ENCODE data around the gene KHDC1. TPM values are rescaled to one million over a fixed set of nuclear protein-coding genes. Genes with fewer than 3 reads are reported as not detected.
A peak's percentile ranks its signal among the peaks of the same experiment; 100 is the strongest.
"Not testable (repeated sequence)": the region's sequence is repeated elsewhere in the genome, so short reads cannot be mapped to it uniquely, and the experiment has no call there.

The KHDC1 gene
- total RNA-seq (2021; fragmentation: NEBNext Ultra II Directional; extraction: Animal tissue kit (Norgen Biotek cat#: 25700)) = 1 to 10 TPM; 4.8 to 6.3 (median 5.9) TPM
- long read RNA-seq, partial matches to known transcripts = 0 of 13 reads
- long read RNA-seq, other reads (novel, unspliced or antisense) = 7 of 13 reads

GRCh38 chr6:73262671-73263569 lies at the start of gene KHDC1:
Gene KHDC1, minus strand, starts transcription at chr6:73263196. Its CDS starts 20,679 bp downstream, at chr6:73242517.
- Mint-ChIP-seq H3K4me1 (ENCODE audit: low read depth) (peaks cover 26% of the 10 kb centered on the region), H3K36me3 (ENCODE audit: low read depth) (peaks cover 16% of the 10 kb centered on the region; the same call in 1 of the 2 replicates), H3K9me3 (no peaks in the 10 kb centered on the region), H3K4me3 (peak within 1 kb of the TSS; percentile 88), H3K27me3 (ENCODE audit: insufficient read depth) (no peaks in the 10 kb centered on the region; the same call in 1 of the 2 replicates), H3K27ac (peak within 1 kb of the TSS; percentile 75)
- 0 out of 2 replicates have a peak, but pooled peaks have one; percentile 6 for TF ChIP-seq CTCF (IDR thresholded peaks at IDR 0.05)
- DNase-seq = peak; percentile 42

GRCh38 chr6:73310503-73310845 lies 47.5 kb upstream of the KHDC1 start:
- not testable (repeated sequence) for DNase-seq; H3K27me3 Mint-ChIP-seq (ENCODE audit: insufficient read depth); H3K9me3 Mint-ChIP-seq
- Mint-ChIP-seq H3K27ac (peak overlapping the region; percentile 97), H3K4me3 (peak overlapping the region; percentile 96), H3K36me3 (ENCODE audit: low read depth) (peaks cover 19% of the 10 kb centered on the region; the same call in 1 of the 2 replicates), H3K4me1 (ENCODE audit: low read depth) (peaks cover 31% of the 10 kb centered on the region)

- Mint-ChIP-seq H3K4me1 (ENCODE audit: low read depth) (peaks cover 31% of the 10 kb centered on the region), H3K27ac (peak overlapping the region; percentile 97), H3K9me3 (peaks cover 8% of the 10 kb centered on the region; the same call in 1 of the 2 replicates), H3K27me3 (ENCODE audit: insufficient read depth) (no peaks in the 10 kb centered on the region; the same call in 1 of the 2 replicates), H3K4me3 (peak overlapping the region; percentile 96), H3K36me3 (ENCODE audit: low read depth) (peaks cover 19% of the 10 kb centered on the region; the same call in 1 of the 2 replicates)
- peak; percentile 78 for TF ChIP-seq CTCF (IDR thresholded peaks at IDR 0.05)
- DNase-seq = peak; percentile 46
Measured at GRCh38 chr6:73309785-73310502, 46.9 kb upstream of the KHDC1 start.

GRCh38 chr6:73309535-73309784 lies 46.5 kb upstream of the KHDC1 start:
- TF ChIP-seq CTCF (IDR thresholded peaks at IDR 0.05) = no peak
- H3K9me3 Mint-ChIP-seq = peaks cover 8% of the 10 kb centered on the region; the same call in 1 of the 2 replicates
- peaks cover 19% of the 10 kb centered on the region; the same call in 1 of the 2 replicates for H3K36me3 Mint-ChIP-seq (ENCODE audit: low read depth)
- H3K27ac Mint-ChIP-seq = peak overlapping the region; percentile 97
- no peaks in the 10 kb centered on the region; the same call in 1 of the 2 replicates for H3K27me3 Mint-ChIP-seq (ENCODE audit: insufficient read depth)
- DNase-seq = no peak
- H3K4me3 Mint-ChIP-seq = peak overlapping the region; percentile 96
- H3K4me1 Mint-ChIP-seq (ENCODE audit: low read depth) = peaks cover 31% of the 10 kb centered on the region

- peaks cover 5% of the 10 kb centered on the region; the same call in 1 of the 2 replicates for H3K9me3 Mint-ChIP-seq
- peak overlapping the region; percentile 96 for H3K4me3 Mint-ChIP-seq
- peak; percentile 54 for TF ChIP-seq CTCF (IDR thresholded peaks at IDR 0.05)
- H3K36me3 Mint-ChIP-seq (ENCODE audit: low read depth) = peaks cover 19% of the 10 kb centered on the region; the same call in 1 of the 2 replicates
- peaks cover 31% of the 10 kb centered on the region for H3K4me1 Mint-ChIP-seq (ENCODE audit: low read depth)
- peak overlapping the region; percentile 97 for H3K27ac Mint-ChIP-seq
- no peaks in the 10 kb centered on the region; the same call in 1 of the 2 replicates for H3K27me3 Mint-ChIP-seq (ENCODE audit: insufficient read depth)
- no peak for DNase-seq
Measured at GRCh38 chr6:73308712-73309534, 45.9 kb upstream of the KHDC1 start.

- H3K9me3 Mint-ChIP-seq; H3K27me3 Mint-ChIP-seq (ENCODE audit: insufficient read depth); DNase-seq; H3K27ac Mint-ChIP-seq; H3K4me3 Mint-ChIP-seq: not testable (repeated sequence)
- peaks cover 18% of the 10 kb centered on the region for H3K36me3 Mint-ChIP-seq (ENCODE audit: low read depth)
- peaks cover 25% of the 10 kb centered on the region for H3K4me1 Mint-ChIP-seq (ENCODE audit: low read depth)
Measured at GRCh38 chr6:73303773-73304172, 40.8 kb upstream of the KHDC1 start.
